ENCODE measurements around the gene COL6A1. TPM values are rescaled to one million over a fixed set of nuclear protein-coding genes. Genes with fewer than 3 reads are reported as not detected.
"Not testable (repeated sequence)": the region's sequence is repeated elsewhere in the genome, so short reads cannot be mapped to it uniquely, and the experiment has no call there.

The COL6A1 gene
- total RNA-seq, 1 donor from 2014 or later: 41.0 TPM

DNA sequence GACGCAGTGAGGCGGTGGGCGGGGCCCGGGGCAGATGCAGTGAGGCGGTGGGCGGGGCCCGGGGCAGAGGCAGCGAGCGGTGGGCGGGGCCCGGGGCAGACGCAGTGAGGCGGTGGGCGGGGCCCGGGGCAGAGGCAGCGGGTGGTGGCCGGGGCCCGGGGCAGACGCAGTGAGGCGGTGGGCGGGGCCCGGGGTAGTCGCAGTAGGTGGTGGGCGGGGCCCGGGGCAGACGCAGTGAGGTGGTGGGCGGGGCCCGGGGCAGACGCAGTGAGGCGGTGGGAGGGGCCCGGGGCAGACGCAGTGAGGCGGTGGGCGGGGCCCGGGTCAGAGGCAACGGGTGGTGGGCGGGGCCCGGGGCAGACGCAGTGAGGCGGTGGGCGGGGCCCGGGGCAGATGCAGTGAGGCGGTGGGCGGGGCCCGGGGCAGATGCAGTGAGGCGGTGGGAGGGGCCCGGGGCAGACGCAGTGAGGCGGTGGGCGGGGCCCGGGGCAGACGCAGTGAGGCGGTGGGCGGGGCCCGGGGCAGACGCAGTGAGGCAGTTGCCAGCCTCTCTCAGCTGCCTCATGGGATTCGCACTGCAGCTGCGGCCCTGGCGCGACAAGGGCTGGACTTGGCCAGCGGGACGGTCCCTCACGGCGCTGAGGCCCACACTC is 24.4 kb downstream of the COL6A1 start:
- not testable (repeated sequence) for DNase-seq

DNA sequence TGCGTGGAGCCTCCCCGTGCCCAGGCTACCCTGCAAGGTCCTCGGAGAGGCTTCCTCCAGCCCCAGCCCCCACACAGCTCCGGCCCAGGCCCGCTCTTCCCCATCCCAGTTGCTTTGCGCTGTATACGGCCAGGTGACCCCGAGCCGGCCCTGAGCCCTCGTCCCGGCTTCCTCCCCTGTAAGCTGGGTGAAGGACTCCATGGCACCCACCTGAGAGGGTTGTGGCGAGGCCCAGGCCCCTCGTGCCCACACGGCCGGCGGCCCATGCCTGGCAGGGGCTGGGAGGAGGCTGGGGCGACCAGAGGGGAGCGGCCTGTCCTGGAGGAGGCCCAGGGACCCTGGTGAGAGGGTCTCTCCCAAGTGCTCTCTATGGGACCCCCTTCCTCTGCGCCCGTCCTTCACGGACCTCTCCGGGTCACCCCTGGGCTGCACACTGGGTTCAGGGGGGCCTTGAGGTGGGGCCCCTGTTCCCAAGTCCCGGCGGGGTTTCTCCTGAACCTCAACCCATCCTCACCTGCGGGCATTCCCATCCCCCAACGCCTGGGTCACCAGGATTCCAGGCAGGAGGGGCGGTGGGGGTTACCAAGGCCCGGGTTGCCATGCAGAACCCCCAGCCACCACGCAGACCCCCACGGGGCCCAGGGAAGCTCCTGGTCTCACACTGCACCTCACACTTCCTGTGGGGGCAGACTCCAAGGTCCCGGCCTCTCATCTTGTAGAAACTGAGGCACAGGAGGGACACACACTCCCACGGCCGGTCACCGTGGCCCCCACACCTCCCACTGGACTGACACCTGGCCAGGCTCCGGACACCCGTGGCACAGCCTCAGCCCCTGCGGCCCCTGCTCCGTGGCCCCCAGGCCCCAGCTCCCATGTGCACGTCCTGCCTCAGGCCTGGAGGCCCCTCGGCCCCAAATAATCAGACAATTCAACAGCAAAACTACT is 25.2 kb downstream of the COL6A1 start:
- no peak for DNase-seq

DNA sequence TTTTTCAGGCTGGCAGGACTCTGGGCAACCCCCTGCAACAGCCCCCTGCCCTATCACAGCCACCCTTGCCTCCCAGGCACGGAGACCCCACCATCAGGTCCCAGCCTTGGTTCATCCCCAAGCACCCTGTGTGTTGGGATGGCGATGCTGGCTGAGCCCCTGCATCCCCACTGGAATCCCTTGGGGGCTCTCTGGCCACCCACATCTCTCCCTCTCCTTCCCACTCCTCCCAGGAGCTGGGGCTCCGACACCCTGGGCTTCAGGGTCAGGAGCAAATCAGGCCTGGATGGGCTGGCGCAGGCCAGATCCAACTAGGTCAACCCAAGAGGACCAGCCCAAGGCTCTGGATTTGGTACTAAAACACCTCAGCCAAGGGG is 25.9 kb downstream of the COL6A1 start:
- no peak for DNase-seq

GRCh38 chr21:46008893-46009621 is 27.5 kb downstream of the COL6A1 start:
- DNase-seq: no peak

DNA sequence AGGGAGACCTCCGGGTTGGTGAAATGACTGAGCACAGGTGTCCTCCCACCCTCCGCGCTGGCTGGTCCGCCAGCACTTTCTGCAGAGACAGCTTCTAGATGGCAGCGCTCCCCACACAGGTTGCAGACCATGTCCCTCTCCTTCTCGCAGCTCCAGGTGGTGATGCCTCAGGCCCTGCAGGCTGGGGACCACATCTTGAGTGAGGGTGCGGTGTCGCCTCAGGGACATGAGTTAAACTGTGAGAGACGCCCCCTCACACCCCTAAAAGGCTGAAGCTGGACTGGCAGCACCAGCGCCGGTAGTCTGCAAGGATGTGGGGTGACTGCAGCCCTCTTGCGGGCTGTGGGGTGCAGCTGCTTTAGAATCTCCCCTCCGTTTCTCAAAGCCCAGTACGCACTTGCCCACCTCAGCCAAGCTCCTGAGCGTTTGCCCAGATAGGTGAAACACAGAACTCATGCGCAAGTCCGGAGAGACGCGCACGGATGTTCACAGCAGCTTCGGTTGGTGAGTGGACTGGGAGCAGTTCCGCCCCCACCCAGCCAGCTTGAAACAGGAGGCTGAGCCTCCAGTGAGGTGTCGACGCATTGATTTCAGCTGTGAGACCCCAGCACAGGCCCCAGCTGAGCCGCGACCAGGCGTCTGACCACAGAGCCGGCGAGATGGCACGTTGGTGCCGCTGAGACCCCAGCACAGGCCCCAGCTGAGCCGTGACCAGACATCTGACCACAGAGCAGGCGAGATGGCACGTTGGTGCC is 28.6 kb downstream of the COL6A1 start:
- DNase-seq: no peak

GRCh38 chr21:46011267-46011967 is 29.8 kb downstream of the COL6A1 start:
- DNase-seq: no peak

DNA sequence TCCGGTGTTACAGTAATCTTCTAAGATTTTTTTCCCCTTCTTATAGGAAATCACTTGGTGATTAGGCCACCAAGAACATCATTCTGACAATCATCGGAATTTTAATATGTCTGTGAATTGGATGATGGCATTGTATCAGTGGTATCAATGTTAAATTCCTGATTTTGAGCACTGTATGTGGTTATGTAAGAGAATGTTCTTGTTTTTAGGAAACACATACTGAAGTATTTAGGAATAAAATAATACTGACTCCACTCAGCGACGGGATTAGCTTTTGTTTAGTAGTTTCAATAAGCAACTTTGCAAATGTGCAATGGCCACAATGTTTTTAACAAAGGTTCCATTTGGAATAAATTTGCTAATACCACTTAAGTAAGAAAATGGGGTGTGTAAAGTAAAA is 30.6 kb downstream of the COL6A1 start:
- no peak for DNase-seq

GRCh38 chr21:46014828-46015227 is 33.3 kb downstream of the COL6A1 start:
- no peak for DNase-seq

DNA sequence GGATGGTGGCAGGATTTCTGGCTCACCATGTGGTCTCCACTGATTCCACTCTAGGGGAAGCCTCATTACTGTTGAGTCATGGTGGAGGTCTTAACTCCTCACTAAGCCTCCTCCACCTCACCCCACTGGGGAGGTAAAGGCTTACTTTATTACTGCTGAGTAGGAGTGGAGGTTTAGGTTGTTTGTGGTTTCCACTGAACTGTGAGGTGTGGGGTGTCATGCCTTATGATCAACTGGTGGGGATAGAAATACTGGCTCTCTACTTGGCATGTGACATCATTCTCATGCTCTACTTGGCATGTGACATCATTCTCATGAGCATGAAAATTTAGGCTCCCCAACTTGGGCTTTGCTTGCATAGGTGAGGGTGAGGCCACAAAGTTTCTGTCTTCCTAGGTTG is 35.6 kb downstream of the COL6A1 start:
- DNase-seq: no peak

GRCh38 chr21:46017695-46018094 is 36.1 kb downstream of the COL6A1 start:
- no peak for DNase-seq

GRCh38 chr21:46018615-46019014 is 37.0 kb downstream of the COL6A1 start:
- no peak for DNase-seq

- no peak for DNase-seq
Measured at GRCh38 chr21:46020581-46020980, 39.0 kb downstream of the COL6A1 start.

- DNase-seq: no peak
Measured at GRCh38 chr21:46021398-46021797, 39.8 kb downstream of the COL6A1 start.

GRCh38 chr21:46021978-46022544 is 40.5 kb downstream of the COL6A1 start:
- DNase-seq: no peak

DNA sequence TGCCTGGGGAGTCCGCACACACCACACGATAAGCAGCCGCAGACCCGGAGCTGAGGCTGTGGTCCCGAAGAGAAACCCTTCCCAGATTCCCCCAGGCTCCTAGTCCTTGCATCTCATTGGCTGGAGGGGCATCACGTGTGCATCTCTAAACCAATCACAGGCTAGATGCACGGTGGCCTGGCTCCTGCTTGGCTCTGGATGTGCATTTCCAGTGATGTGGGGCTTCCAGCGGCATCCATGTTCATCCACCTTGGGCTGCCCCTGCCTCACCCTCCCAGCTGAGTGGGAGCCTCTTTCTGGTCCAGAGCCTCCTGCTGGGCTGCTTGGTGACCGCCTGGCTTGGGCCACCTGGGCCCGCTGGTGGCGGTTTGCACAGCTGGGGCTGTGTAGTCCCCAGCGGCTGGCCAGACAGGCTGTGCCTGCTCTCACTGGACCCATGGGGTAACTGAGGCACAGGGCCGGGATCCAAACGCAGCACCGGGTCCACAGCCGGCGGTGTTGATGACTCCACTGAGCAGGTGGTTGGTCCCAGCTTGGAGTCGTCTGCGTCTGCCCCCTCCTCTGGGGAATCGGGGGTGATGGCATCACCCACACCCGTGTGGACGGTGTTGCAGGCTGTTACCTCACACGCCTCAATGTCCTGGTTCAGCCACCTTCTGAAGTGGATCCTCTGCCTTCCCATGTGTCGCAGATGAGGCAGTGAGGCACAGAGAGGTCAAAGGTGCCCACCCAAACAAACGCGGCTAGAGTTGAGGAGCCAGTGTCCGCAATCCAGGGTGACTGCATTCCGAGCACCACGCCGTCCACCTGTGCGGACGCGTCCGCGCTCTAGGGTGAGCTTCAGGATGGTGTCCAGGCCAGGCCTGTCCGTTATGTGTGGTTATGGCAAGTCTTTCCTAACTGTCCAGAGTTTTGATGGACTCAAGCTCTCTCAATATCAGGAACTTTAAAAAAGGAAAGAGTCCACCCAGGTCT is 41.3 kb downstream of the COL6A1 start:
- DNase-seq: no peak

DNA sequence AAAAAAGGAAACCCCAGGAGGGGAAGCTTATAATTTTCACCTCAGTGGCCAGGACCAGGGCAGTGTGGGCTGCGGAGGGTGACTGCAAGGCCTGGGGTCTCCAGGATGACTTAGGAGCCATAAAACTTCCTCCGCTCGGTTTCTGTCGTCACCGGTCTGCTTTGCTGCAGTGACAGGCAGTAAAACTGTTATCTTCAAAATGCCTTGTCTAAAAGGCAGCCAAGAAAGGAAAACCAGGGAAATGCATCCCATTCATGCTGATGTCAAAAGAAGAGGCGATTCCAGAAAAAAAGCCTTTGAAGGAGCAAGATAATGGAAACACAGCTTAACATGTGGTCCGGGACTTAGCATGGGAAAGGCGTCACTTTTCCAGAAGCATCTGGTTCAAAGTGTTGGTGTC is 42.0 kb downstream of the COL6A1 start:
- no peak for DNase-seq

- no peak for DNase-seq
Measured at GRCh38 chr21:46024141-46024540, 42.6 kb downstream of the COL6A1 start.

- no peak for DNase-seq
Measured at GRCh38 chr21:46025113-46025770, 43.7 kb downstream of the COL6A1 start.

DNA sequence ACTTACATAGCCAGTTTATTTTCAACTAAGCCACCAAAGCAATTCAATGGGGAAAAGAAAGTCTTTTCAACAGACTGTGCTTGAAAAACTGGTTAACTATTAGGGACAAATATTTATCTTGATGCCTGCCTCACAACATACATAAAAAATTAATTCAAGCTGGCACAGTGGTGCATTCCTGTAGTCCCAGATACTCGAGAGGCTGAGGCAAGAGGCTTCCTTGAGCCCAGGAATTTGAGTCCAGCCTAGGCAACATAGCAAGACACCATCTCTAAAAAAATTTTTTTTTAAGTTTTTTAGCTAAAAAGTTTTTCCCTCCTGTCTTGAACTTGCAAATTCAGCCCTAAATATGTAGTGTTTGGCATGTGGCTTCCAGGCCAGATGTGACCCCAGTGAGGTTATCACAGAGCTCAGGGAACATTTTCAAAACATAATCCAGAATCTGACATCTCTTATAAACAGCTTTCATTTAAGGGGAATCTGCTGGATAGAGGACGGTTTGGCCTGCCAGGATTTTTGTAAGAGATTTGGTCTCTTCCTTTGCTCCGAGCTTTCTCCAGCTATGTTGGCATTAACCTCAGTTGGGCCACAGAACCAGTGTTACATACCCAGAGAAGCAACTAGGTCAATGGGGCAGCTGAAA is 46.4 kb downstream of the COL6A1 start:
- no peak for DNase-seq

All from occipital lobe (tissue), 2 donors.